Neuronal stem cell (in vitro differentiated cells): ENCODE measurements around the gene EFNA5.
"Not testable (repeated sequence)": the region's sequence is repeated elsewhere in the genome, so short reads cannot be mapped to it uniquely, and the experiment has no call there.

Experiments
- DNase-seq: peaks from one replicate; pipeline ENCODE4 v3.0.0-alpha.2; 2013; ENCODE audit warnings: low spot score
- H2AFZ ChIP-seq: one replicate; pipeline ENCODE4 v1.6.1; 2013; ENCODE audit warnings: mild to moderate bottlenecking, low read length, inconsistent platforms
- H2AK5ac ChIP-seq: 2 replicates; pipeline ENCODE4 v1.6.1; 2013; ENCODE audit warnings: low read depth, mild to moderate bottlenecking, inconsistent platforms, low read length, moderate library complexity, mixed read lengths
- H2BK120ac ChIP-seq: 2 replicates; pipeline ENCODE4 v1.6.1; 2013; ENCODE audit warnings: low read depth, mild to moderate bottlenecking, inconsistent platforms, low read length, moderate library complexity, mixed read lengths
- H2BK12ac ChIP-seq: one replicate; pipeline ENCODE4 v1.6.1; 2013; ENCODE audit warnings: low read length, inconsistent platforms
- H2BK15ac ChIP-seq: 2 replicates; pipeline ENCODE4 v1.6.1; 2013; ENCODE audit warnings: mild to moderate bottlenecking, low read length, inconsistent platforms, mixed read lengths
- H2BK5ac ChIP-seq: one replicate; pipeline ENCODE4 v1.6.1; 2013; ENCODE audit warnings: inconsistent platforms, mild to moderate bottlenecking, low read length, moderate library complexity
- H3K14ac ChIP-seq: one replicate; pipeline ENCODE4 v1.6.1; 2013; ENCODE audit warnings: low read length, inconsistent platforms
- H3K18ac ChIP-seq: 2 replicates; pipeline ENCODE4 v1.6.1; 2013; ENCODE audit warnings: low read length, inconsistent platforms
- H3K23ac ChIP-seq: 2 replicates; pipeline ENCODE4 v1.6.1; 2013; ENCODE audit warnings: low read depth, mild to moderate bottlenecking, mixed read lengths, low read length, inconsistent platforms; ENCODE audit not compliant: poor library complexity
- H3K27ac ChIP-seq: replicated peaks from 3 replicates; pipeline ENCODE4 v1.5.1; 2013; ENCODE audit warnings: low read length, inconsistent platforms
- H3K27me3 ChIP-seq, 3 experiments: 2 replicates each; pipeline ENCODE4 v1.6.1; 2013; ENCODE audit warnings: low read length in 3 of 3, mild to moderate bottlenecking in 2 of 3, inconsistent platforms in 1 of 3, low read depth in 1 of 3, mixed read lengths in 1 of 3, moderate library complexity in 1 of 3; ENCODE audit not compliant: control insufficient read depth in 3 of 3, insufficient read depth in 3 of 3
- H3K36me3 ChIP-seq, 2 donors: replicated peaks in 1 of 2; 2 replicates each; pipeline ENCODE4 v1.6.1; 2013; ENCODE audit warnings: low read length in 2 of 2; ENCODE audit not compliant: control insufficient read depth in 2 of 2, insufficient read depth in 2 of 2
- H3K4ac ChIP-seq: 2 replicates; pipeline ENCODE4 v1.6.1; 2013; ENCODE audit warnings: inconsistent platforms, mild to moderate bottlenecking, low read length, moderate library complexity
- H3K4me1 ChIP-seq, 2 donors: 1 replicate in 1 of 2; 2 replicates in 1 of 2; pipeline ENCODE4 v1.6.1; 2013; ENCODE audit warnings: low read length in 2 of 2, low read depth in 1 of 2; ENCODE audit not compliant: control insufficient read depth in 2 of 2, insufficient read depth in 1 of 2
- H3K4me2 ChIP-seq: one replicate; pipeline ENCODE4 v1.6.1; 2013; ENCODE audit warnings: mild to moderate bottlenecking, low read length, inconsistent platforms; ENCODE audit not compliant: insufficient read depth, poor library complexity, severe bottlenecking
- H3K4me3 ChIP-seq, 2 donors: 2 replicates each; pipeline ENCODE4 v1.5.1; 2013; ENCODE audit warnings: low read length in 2 of 2, mild to moderate bottlenecking in 2 of 2, inconsistent platforms in 1 of 2, moderate library complexity in 1 of 2
- H3K79me1 ChIP-seq: one replicate; pipeline ENCODE4 v1.6.1; 2013; ENCODE audit warnings: low read depth, mild to moderate bottlenecking, inconsistent platforms, low read length, moderate library complexity
- H3K9ac ChIP-seq: one replicate; pipeline ENCODE4 v1.6.1; 2013; ENCODE audit warnings: mild to moderate bottlenecking, low read depth, low read length, inconsistent platforms; ENCODE audit not compliant: poor library complexity
- H3K9me3 ChIP-seq, 2 donors: replicated peaks in 1 of 2; 2 replicates each; pipeline versions ENCODE3 to v1.6.1; 2013; ENCODE audit warnings: low read length in 2 of 2, mild to moderate bottlenecking in 2 of 2, inconsistent platforms in 1 of 2, low read depth in 1 of 2, mixed read lengths in 1 of 2, moderate library complexity in 1 of 2; ENCODE audit not compliant: control insufficient read depth in 2 of 2, insufficient read depth in 1 of 2
- H4K8ac ChIP-seq: one replicate; pipeline ENCODE4 v1.6.1; 2013; ENCODE audit warnings: low read depth, mild to moderate bottlenecking, inconsistent platforms, low read length, moderate library complexity
- H4K91ac ChIP-seq: one replicate; pipeline ENCODE4 v1.6.1; 2013; ENCODE audit warnings: low read length, low read depth, mild to moderate bottlenecking, inconsistent platforms; ENCODE audit not compliant: poor library complexity
- WGBS, 2 donors: extraction: QIAGEN DNeasy Blood & Tissue Kit; methylation state at CpG; one replicate each; pipeline ENCODE4 v1.1.7; 2013; ENCODE audit warnings: missing lambda C conversion rate in 2 of 2, mixed read lengths in 1 of 2; ENCODE audit not compliant: insufficient read length in 2 of 2, insufficient replicate concordance in 1 of 2; ENCODE audit errors: extremely low coverage in 2 of 2; 5-methylcytosine and 5-hydroxymethylcytosine counted together

EFNA5 gene

DNA sequence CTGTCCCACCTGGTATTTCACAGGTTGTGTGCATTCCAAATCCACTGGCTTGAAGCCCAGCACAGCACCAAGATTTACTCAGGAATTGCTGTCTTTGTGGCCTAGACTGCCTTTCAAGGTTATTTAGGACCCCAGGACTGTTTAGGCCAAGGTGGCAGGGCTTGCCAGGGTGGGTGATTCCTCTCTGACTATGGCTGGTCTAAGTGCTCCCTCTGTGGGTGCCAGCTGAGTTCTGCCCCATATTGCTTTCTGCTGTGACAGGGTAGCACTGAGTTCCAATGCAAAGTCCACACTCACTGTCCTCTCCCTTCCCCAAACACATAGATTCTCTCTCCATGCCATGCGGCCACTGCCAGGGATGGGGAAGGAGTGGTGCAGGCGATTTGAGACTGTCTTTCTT lies 318.2 kb downstream of the EFNA5 start:
- H3K14ac ChIP-seq, result no peak overlapping the region
- no peaks in the 10 kb centered on the region for H3K79me1 ChIP-seq
- no peak overlapping the region for H3K4ac ChIP-seq
- H2BK12ac ChIP-seq, result no peak overlapping the region
- no peaks in the 10 kb centered on the region for H3K27me3 ChIP-seq
- no peak overlapping the region for H2AFZ ChIP-seq
- H3K4me1 ChIP-seq, result no peaks in the 10 kb centered on the region
- no peak overlapping the region for H3K9ac ChIP-seq
- no peak overlapping the region for H3K27ac ChIP-seq
- WGBS, 2 donors, result no CpG with 5 or more reads among the region's 2 CpGs
- no peaks in the 10 kb centered on the region for H3K36me3 ChIP-seq
- no peak overlapping the region for H4K91ac ChIP-seq
- H3K4me3 ChIP-seq, result no peak overlapping the region
- no peak overlapping the region for H3K4me2 ChIP-seq
- H2AK5ac ChIP-seq, result no peak overlapping the region
- no peak overlapping the region for H2BK15ac ChIP-seq
- peaks cover 5 to 13% of the 10 kb centered on the region in 2 donors for H3K9me3 ChIP-seq
- H2BK5ac ChIP-seq, result no peak overlapping the region
- H4K8ac ChIP-seq, result no peak overlapping the region
- DNase-seq, result no peak
- no peak overlapping the region for H3K18ac ChIP-seq
- no peak overlapping the region for H3K23ac ChIP-seq
- H2BK120ac ChIP-seq, result no peak overlapping the region

DNA sequence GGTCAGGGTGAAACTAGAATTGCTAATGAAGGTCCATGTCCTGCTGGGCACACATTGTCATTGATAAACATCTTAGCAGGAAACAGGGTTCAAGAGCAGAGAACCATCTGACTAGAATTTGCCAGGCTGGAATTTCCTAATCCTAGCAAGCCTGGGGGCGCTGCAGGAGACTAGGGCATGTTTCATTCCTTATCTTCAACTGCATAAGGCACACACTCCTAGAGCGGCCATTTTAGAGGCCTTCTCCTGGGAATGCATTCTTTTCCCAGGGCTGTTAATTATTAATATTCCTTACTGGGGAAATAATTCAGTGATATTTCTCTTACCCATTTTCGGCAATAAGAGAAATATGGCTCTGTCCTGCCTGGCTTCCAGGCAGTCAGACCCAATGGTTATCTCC lies 324.2 kb downstream of the EFNA5 start:
- H3K4me2 ChIP-seq, H3K14ac ChIP-seq, H2BK15ac ChIP-seq, H4K91ac ChIP-seq, H3K27ac ChIP-seq, H3K23ac ChIP-seq, DNase-seq, H3K27me3 ChIP-seq, H2AFZ ChIP-seq, H3K18ac ChIP-seq, H2BK120ac ChIP-seq, H3K4ac ChIP-seq, H2AK5ac ChIP-seq, H2BK12ac ChIP-seq, H3K79me1 ChIP-seq, H3K4me3 ChIP-seq, H3K4me1 ChIP-seq, H4K8ac ChIP-seq, H3K36me3 ChIP-seq, H3K9ac ChIP-seq, H2BK5ac ChIP-seq: not testable (repeated sequence)
- WGBS, 2 donors, result no CpG with 5 or more reads among the region's 3 CpGs
- H3K9me3 ChIP-seq, result peaks cover 6 to 36% of the 10 kb centered on the region in 2 donors

DNA sequence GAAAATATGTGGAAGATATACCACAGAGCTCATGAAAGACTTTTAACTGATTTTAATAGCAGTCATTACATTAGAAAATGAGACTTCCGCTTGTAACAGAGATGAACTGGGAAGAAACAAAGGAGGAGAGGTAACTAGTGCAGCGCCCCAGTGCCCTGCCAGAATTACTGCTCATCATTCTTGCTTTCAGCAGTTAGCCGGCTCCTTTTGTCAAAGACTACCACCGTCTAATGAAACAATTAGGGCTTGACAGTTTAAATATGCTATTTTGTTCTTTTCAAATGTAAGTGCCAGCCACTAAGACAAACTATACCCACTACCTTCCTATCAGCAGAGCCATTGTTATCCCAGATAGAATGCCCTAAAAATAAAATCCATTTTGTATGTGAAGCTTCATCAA lies 328.4 kb downstream of the EFNA5 start:
- Histone ChIP-seq H3K9me3 (peaks cover 2 to 22% of the 10 kb centered on the region in 2 donors), H2BK120ac (no peak overlapping the region), H3K4me3 (no peak overlapping the region), H3K4ac (no peak overlapping the region), H2BK5ac (no peak overlapping the region), H3K27me3 (no peaks in the 10 kb centered on the region), H4K8ac (no peak overlapping the region), H2BK15ac (no peak overlapping the region), H4K91ac (no peak overlapping the region), H3K4me2 (no peak overlapping the region), H3K36me3 (no peaks in the 10 kb centered on the region), H2AFZ (no peak overlapping the region), H3K4me1 (peaks cover 0 to 2% of the 10 kb centered on the region in 2 donors), H2BK12ac (no peak overlapping the region), H3K27ac (no peak overlapping the region), H2AK5ac (no peak overlapping the region), H3K9ac (no peak overlapping the region), H3K18ac (no peak overlapping the region), H3K14ac (no peak overlapping the region), H3K23ac (no peak overlapping the region), H3K79me1 (no peaks in the 10 kb centered on the region)
- no peak for DNase-seq
- no CpG with 5 or more reads among the region's 4 CpGs for WGBS, 2 donors

DNA sequence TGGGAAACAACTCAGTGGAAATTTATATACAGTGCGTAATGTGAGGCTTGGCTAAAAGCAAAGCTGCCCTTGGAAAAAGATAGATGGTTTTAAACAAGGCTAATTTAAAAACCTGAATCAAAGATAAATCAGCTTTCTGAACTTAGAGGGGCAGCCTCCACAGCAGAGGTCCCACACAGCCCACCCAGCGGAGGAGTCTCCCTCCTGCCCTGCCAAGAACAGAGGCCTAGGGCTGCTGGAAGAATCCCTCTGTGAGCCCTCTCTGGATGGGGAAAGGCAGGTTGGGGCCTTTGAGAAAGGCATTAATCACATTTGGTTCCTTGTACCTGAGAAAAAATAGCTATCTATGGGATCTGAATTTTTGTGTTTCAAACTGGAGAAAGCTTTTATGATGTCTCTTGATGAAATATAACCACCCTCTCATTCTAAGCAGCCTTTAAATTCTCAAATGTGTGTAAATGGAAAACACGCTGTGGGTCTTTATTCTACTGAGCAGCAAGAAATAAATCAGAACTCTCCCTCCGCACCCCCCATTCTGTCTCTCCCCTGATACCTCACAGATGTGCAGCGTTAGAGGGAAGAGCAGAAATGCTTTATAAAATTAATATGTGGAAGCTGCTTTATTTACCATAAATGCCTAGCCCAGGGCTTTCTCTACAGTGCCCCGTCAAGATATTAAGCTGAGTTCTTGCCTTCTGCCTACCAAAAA lies 329.2 kb downstream of the EFNA5 start:
- Histone ChIP-seq H3K4me2 (no peak overlapping the region), H3K27ac (no peak overlapping the region), H3K9ac (no peak overlapping the region)

More for the DNA sequence above, 329.2 kb downstream of the EFNA5 start:
- H3K18ac ChIP-seq, result no peak overlapping the region
- H2AK5ac ChIP-seq, result no peak overlapping the region
- no peak overlapping the region for H4K8ac ChIP-seq
- no peak for DNase-seq
- H3K4me1 ChIP-seq, result peaks cover 0 to 9% of the 10 kb centered on the region in 2 donors
- H4K91ac ChIP-seq, result no peak overlapping the region
- H3K27me3 ChIP-seq, result no peaks in the 10 kb centered on the region
- no peak overlapping the region for H2AFZ ChIP-seq
- WGBS, 2 donors, result no CpG with 5 or more reads among the region's 6 CpGs
- H3K14ac ChIP-seq, result no peak overlapping the region
- H2BK5ac ChIP-seq, result no peak overlapping the region
- no peaks in the 10 kb centered on the region for H3K79me1 ChIP-seq
- no peak overlapping the region for H2BK120ac ChIP-seq
- H3K4me3 ChIP-seq, result no peak overlapping the region
- H3K4ac ChIP-seq, result no peak overlapping the region
- no peak overlapping the region for H2BK12ac ChIP-seq
- H3K23ac ChIP-seq, result no peak overlapping the region
- H3K9me3 ChIP-seq, result peaks cover 2 to 18% of the 10 kb centered on the region in 2 donors
- no peaks in the 10 kb centered on the region for H3K36me3 ChIP-seq
- H2BK15ac ChIP-seq, result no peak overlapping the region
